Uterus (tissue), 2 donors: ENCODE results near the gene C2CD4A.

Experiments
- POLR2A ChIP-seq, 2 donors: fragments of 450-650 bp; IDR thresholded peaks; one replicate each; pipeline ENCODE4 v1.6.1; 2016; ENCODE audit warnings: antibody characterized with exemption in 2 of 2, mild to moderate bottlenecking in 1 of 2, moderate library complexity in 1 of 2
- TF ChIP-seq, protein P1 (sequence below), 4 experiments: fragments of 200-600 bp in 2 of 4; fragments of 450-650 bp in 2 of 4; sonication (generic) in 2 of 4; IDR thresholded peaks; one replicate each; pipeline ENCODE4 v1.5.1; 2016 to 2019; ENCODE audit warnings: antibody characterized with exemption in 4 of 4, mild to moderate bottlenecking in 2 of 4, moderate library complexity in 1 of 4

DNA sequence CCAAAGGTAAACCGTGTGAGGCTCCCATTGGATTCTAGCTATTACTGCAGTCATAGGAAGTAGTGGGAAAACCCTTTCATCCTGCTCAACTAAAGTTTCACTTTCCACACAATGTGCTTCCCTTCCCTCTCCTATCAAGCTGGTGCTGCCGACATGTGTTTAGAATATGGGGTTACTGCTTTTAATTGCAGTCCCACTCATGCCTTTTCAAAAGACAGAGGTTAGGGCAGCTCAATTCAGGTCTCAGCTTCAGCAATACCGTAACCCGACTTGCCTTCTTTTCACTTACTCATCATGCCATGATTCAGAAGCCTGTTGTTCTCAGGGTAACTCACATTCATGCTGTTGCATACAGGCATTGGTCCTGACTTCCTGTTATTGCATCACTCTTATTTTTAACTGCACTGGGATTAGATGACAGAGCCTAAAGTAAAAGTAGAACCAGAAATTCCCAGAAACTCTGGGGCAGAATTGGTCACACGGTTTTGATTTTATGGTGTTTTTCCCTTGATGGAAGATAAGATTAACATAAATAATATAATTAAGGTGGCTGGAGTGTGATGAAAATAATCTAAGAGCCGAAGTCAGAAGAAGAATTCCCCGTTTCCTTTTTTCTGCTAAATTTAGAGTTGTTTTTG lies 52.6 kb downstream of the C2CD4A start:
- no peak for TF ChIP-seq POLR2A (IDR thresholded peaks at IDR 0.05)
- TF ChIP-seq, protein P1, sequence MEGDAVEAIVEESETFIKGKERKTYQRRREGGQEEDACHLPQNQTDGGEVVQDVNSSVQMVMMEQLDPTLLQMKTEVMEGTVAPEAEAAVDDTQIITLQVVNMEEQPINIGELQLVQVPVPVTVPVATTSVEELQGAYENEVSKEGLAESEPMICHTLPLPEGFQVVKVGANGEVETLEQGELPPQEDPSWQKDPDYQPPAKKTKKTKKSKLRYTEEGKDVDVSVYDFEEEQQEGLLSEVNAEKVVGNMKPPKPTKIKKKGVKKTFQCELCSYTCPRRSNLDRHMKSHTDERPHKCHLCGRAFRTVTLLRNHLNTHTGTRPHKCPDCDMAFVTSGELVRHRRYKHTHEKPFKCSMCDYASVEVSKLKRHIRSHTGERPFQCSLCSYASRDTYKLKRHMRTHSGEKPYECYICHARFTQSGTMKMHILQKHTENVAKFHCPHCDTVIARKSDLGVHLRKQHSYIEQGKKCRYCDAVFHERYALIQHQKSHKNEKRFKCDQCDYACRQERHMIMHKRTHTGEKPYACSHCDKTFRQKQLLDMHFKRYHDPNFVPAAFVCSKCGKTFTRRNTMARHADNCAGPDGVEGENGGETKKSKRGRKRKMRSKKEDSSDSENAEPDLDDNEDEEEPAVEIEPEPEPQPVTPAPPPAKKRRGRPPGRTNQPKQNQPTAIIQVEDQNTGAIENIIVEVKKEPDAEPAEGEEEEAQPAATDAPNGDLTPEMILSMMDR (IDR thresholded peaks at IDR 0.05): no peak
